SK-N-MC (cell line): ENCODE measurements around the gene PNKD.

Experiments used
- EZH2 ChIP-seq: fragments of 200-600 bp; sonication (generic); IDR thresholded peaks from one replicate; pipeline ENCODE4 v1.6.1; 2017; ENCODE audit warnings: antibody characterized with exemption
- POLR2AphosphoS5 ChIP-seq: IDR thresholded peaks from 2 replicates; pipeline ENCODE4 v1.6.1; 2012; ENCODE audit warnings: mild to moderate bottlenecking, low read depth, low read length, borderline replicate concordance

- no peak for TF ChIP-seq POLR2AphosphoS5
- TF ChIP-seq EZH2, result no peak
Measured at GRCh38 chr2:218245214-218245613, 25.1 kb upstream of the PNKD start.
